ENCODE measurements around the gene EML3. TPM values are rescaled to one million over a fixed set of nuclear protein-coding genes. Genes with fewer than 3 reads are reported as not detected.
"Not testable (repeated sequence)": the region's sequence is repeated elsewhere in the genome, so short reads cannot be mapped to it uniquely, and the experiment has no call there.

Gene EML3
- total and polyA plus RNA-seq, 2 donors, result 17.8 to 99.3 TPM

DNA sequence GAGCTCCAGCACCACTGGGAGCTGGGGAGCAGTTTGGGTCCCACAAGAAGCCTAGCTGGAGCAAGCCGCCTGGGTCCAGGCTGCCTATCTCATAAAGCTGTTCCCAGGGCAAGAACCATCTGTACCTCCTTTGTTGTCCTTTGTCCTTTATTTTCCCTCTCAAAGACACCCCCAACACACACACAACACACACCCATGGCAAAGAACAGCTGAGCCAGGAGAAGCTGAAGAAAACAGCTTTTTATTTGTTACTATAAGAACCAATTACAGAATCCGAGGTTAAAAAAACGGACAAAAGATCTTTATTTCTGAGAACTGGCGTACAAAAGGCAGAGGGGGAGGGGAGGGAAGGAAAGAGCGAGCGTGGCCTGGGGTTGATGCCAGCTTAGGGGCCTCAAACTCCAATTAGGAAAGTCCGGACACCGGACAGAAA lies 19.6 kb downstream of the EML3 start:
- no peak for DNase-seq (ENCODE audit: low read depth in 6 of 9, low spot score in 9 of 9)
- H3K27me3 ChIP-seq (ENCODE audit: control insufficient read depth in 2 of 2, insufficient read depth in 1 of 2, low read length in 1 of 2), result no peaks in the 10 kb centered on the region
- peak overlapping the region; percentile 3 to 96 for H3K27ac ChIP-seq (ENCODE audit: low read depth in 1 of 2, low read length in 1 of 2)
- peaks cover 0 to 1% of the 10 kb centered on the region in 2 donors for H3K9me3 ChIP-seq (ENCODE audit: control insufficient read depth in 2 of 2, insufficient read depth in 1 of 2, low read length in 1 of 2)
- H3K4me1 ChIP-seq (ENCODE audit: control insufficient read depth in 2 of 2, insufficient read depth in 2 of 2, low read length in 2 of 2), result peaks cover 15 to 43% of the 10 kb centered on the region in 2 donors
- peaks cover 50 to 63% of the 10 kb centered on the region in 2 donors for H3K36me3 ChIP-seq (ENCODE audit: control insufficient read depth in 2 of 2, insufficient read depth in 2 of 2, low read length in 1 of 2)
- H3K4me3 ChIP-seq (ENCODE audit: low read length in 2 of 2), result no peak overlapping the region
- 87% methylated on average over 8 of the region's 8 CpGs for WGBS

- WGBS, result 18% methylated on average over 17 of the region's 17 CpGs
- Histone ChIP-seq H3K9me3 (ENCODE audit: control insufficient read depth in 2 of 2, insufficient read depth in 1 of 2, low read length in 1 of 2) (peaks cover 0 to 1% of the 10 kb centered on the region in 2 donors), H3K27ac (ENCODE audit: low read depth in 1 of 2, low read length in 1 of 2) (peak overlapping the region; percentile 96 to 99), H3K27me3 (ENCODE audit: control insufficient read depth in 2 of 2, insufficient read depth in 1 of 2, low read length in 1 of 2) (no peaks in the 10 kb centered on the region), H3K36me3 (ENCODE audit: control insufficient read depth in 2 of 2, insufficient read depth in 2 of 2, low read length in 1 of 2) (peaks cover 50 to 63% of the 10 kb centered on the region in 2 donors), H3K4me1 (ENCODE audit: control insufficient read depth in 2 of 2, insufficient read depth in 2 of 2, low read length in 2 of 2) (peaks cover 15 to 39% of the 10 kb centered on the region in 2 donors), H3K4me3 (ENCODE audit: low read length in 2 of 2) (peak overlapping the region; percentile 60 to 90)
- DNase-seq (ENCODE audit: low read depth in 6 of 9, low spot score in 9 of 9), result no peak
Observed at GRCh38 chr11:62592146-62592815, 20.3 kb downstream of the EML3 start.

DNA sequence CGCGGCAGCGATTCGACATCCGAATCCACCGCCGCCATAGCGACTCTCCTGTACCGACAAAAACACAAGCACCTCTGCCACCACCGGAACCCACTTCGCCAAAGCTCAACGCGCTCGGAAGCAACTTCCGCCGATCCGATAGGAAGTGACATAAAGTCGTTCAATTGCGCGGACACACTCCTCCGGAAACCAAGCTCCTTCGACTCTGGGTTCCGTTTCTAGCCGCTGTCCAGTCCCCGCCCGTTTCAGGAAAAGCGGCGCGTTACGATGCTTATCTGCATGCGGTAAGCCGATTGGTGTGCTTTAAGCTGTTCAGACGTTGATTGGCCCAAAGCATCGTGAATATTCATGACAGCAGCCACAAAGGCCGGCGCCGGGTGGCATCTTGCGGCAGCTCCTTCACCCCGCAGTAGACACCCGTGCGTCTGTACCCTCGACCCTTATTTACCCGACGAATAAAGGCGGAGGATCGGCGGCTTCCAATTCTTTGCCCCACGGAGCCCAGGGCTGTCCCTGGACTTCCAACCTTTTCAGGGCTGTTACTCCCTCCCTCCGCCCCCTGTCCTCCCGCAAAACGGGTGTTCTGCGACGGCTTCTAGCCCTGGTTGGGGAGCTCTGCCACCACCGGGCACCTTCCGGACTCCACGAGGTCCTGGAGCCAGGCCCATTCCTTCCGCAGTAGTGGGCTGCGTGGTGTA lies 21.0 kb downstream of the EML3 start, which contains the start of gene TUT1:
Gene TUT1, minus strand, starts transcription at position 76 of the 698 bp plus-strand sequence. Its CDS starts 38 bp downstream, at position 38.
- peaks cover 47 to 62% of the 10 kb centered on the region in 2 donors for H3K36me3 ChIP-seq (ENCODE audit: control insufficient read depth in 2 of 2, insufficient read depth in 2 of 2, low read length in 1 of 2)

DNA sequence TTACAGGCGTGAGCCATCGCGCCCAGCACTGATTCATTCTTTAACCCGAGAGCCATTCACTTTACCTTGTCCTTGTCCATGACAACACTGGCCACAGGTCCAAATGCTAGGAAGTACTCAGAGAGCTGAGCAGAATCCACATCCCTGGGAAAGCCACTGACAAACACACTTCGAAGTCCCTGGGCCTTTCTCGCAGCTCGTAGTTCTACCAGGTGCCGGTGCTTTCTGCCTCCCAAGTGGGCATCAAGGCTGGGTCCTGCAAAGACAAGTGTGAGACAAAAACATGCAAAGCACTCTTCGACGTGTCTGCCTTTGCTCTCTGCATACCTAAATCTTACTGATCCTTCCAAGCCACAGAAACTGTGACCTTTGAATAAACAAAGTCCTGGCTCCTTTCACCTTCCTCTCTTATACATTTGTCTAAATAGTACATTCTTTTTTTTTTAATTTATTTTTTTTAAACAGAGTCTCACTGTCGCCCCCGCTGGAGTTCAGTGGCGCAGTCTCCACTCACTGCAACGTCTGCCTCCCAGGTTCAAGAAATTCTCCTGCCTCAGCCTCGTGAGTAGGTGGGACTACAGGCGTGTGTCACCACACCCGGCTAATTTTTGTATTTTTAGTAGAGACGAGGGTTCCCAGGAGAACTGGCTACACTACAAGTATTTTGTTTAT lies 23.5 kb downstream of the EML3 start:
- WGBS, result 81% methylated on average over 18 of the region's 18 CpGs
- H3K4me1 ChIP-seq (ENCODE audit: control insufficient read depth in 2 of 2, insufficient read depth in 2 of 2, low read length in 2 of 2), result peaks cover 15 to 39% of the 10 kb centered on the region in 2 donors
- peaks cover 37 to 56% of the 10 kb centered on the region in 2 donors for H3K36me3 ChIP-seq (ENCODE audit: control insufficient read depth in 2 of 2, insufficient read depth in 2 of 2, low read length in 1 of 2)
- DNase-seq (ENCODE audit: low read depth in 6 of 9, low spot score in 9 of 9), result no peak
- no peaks in the 10 kb centered on the region for H3K27me3 ChIP-seq (ENCODE audit: control insufficient read depth in 2 of 2, insufficient read depth in 1 of 2, low read length in 1 of 2)
- H3K4me3 ChIP-seq (ENCODE audit: low read length in 2 of 2), result no peak overlapping the region
- H3K9me3 ChIP-seq (ENCODE audit: control insufficient read depth in 2 of 2, insufficient read depth in 1 of 2, low read length in 1 of 2), result peaks cover 0 to 1% of the 10 kb centered on the region in 2 donors
- no peak overlapping the region for H3K27ac ChIP-seq (ENCODE audit: low read depth in 1 of 2, low read length in 1 of 2)

More for the DNA sequence above, 21.0 kb downstream of the EML3 start, which contains the start of gene TUT1:
- Histone ChIP-seq H3K27ac (ENCODE audit: low read depth in 1 of 2, low read length in 1 of 2) (peak within 1 kb of the TSS; percentile 96 to 99), H3K4me3 (ENCODE audit: low read length in 2 of 2) (peak within 1 kb of the TSS; percentile 90 to 93), H3K27me3 (ENCODE audit: control insufficient read depth in 2 of 2, insufficient read depth in 1 of 2, low read length in 1 of 2) (no peaks in the 10 kb centered on the region), H3K9me3 (ENCODE audit: control insufficient read depth in 2 of 2, insufficient read depth in 1 of 2, low read length in 1 of 2) (peaks cover 0 to 1% of the 10 kb centered on the region in 2 donors), H3K4me1 (ENCODE audit: control insufficient read depth in 2 of 2, insufficient read depth in 2 of 2, low read length in 2 of 2) (peaks cover 15 to 39% of the 10 kb centered on the region in 2 donors)
- WGBS, result under 1% methylated on average over 58 of the region's 58 CpGs
- DNase-seq (ENCODE audit: low read depth in 6 of 9, low spot score in 9 of 9), result peak; percentile 95 to 100 (median 99)

DNA sequence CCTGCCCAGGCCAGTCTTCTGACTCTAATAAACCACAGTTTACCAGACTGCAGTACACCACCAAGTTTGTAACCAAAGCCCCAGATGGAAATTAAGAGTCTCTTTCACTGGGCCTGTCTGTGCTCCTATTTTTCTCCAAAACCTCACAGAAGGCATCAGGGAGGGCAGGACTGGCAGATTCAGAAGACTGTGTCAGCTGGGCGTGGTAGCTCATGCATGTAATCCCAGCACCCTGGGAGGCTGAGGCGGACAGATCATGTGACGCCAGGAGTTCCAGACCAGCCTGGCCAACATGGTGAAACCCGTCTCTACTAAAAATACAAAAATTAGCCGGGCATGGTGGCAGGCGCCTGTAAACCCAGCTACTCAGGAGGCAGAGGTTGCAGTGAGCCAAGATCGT lies 27.2 kb downstream of the EML3 start:
- not testable (repeated sequence) for H3K9me3 ChIP-seq (ENCODE audit: control insufficient read depth in 2 of 2, insufficient read depth in 1 of 2, low read length in 1 of 2); H3K27me3 ChIP-seq (ENCODE audit: control insufficient read depth in 2 of 2, insufficient read depth in 1 of 2, low read length in 1 of 2); H3K4me3 ChIP-seq (ENCODE audit: low read length in 2 of 2); DNase-seq (ENCODE audit: low read depth in 6 of 9, low spot score in 9 of 9); H3K27ac ChIP-seq (ENCODE audit: low read depth in 1 of 2, low read length in 1 of 2)
- 99% methylated on average over 7 of the region's 7 CpGs for WGBS
- Histone ChIP-seq H3K4me1 (ENCODE audit: control insufficient read depth in 2 of 2, insufficient read depth in 2 of 2, low read length in 2 of 2) (peaks cover 2 to 13% of the 10 kb centered on the region in 2 donors), H3K36me3 (ENCODE audit: control insufficient read depth in 2 of 2, insufficient read depth in 2 of 2, low read length in 1 of 2) (peaks cover 49 to 63% of the 10 kb centered on the region in 2 donors)

DNA sequence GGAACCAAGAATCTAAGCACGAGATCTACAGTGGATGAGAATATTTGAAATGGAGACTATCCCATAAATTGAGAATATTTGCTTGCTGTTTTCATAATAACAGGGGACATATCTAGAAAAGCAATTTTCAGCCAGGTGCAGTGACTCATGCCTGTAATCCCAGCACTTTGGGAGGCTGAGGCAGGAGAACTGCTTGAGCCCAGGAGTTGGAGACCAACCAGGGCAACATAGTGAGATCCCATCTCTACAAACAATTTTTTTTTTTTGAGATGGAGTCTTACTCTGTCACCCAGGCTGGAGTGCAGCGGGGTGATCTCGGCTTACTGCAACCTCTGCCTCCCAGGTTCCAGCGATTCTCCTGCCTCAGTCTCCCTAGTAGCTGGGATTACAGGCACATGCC lies 30.8 kb downstream of the EML3 start:
- H3K4me3 ChIP-seq (ENCODE audit: low read length in 2 of 2); H3K4me1 ChIP-seq (ENCODE audit: control insufficient read depth in 2 of 2, insufficient read depth in 2 of 2, low read length in 2 of 2); DNase-seq (ENCODE audit: low read depth in 6 of 9, low spot score in 9 of 9); H3K27me3 ChIP-seq (ENCODE audit: control insufficient read depth in 2 of 2, insufficient read depth in 1 of 2, low read length in 1 of 2); H3K27ac ChIP-seq (ENCODE audit: low read depth in 1 of 2, low read length in 1 of 2); H3K9me3 ChIP-seq (ENCODE audit: control insufficient read depth in 2 of 2, insufficient read depth in 1 of 2, low read length in 1 of 2): not testable (repeated sequence)
- 99% methylated on average over 4 of the region's 4 CpGs for WGBS
- H3K36me3 ChIP-seq (ENCODE audit: control insufficient read depth in 2 of 2, insufficient read depth in 2 of 2, low read length in 1 of 2), result peaks cover 48 to 70% of the 10 kb centered on the region in 2 donors

GRCh38 chr11:62580959-62581715 lies 31.4 kb downstream of the EML3 start:
- Histone ChIP-seq H3K36me3 (ENCODE audit: control insufficient read depth in 2 of 2, insufficient read depth in 2 of 2, low read length in 1 of 2) (peaks cover 50 to 71% of the 10 kb centered on the region in 2 donors), H3K9me3 (ENCODE audit: control insufficient read depth in 2 of 2, insufficient read depth in 1 of 2, low read length in 1 of 2) (no peaks in the 10 kb centered on the region), H3K4me3 (ENCODE audit: low read length in 2 of 2) (no peak overlapping the region), H3K4me1 (ENCODE audit: control insufficient read depth in 2 of 2, insufficient read depth in 2 of 2, low read length in 2 of 2) (no peaks in the 10 kb centered on the region), H3K27ac (ENCODE audit: low read depth in 1 of 2, low read length in 1 of 2) (no peak overlapping the region), H3K27me3 (ENCODE audit: control insufficient read depth in 2 of 2, insufficient read depth in 1 of 2, low read length in 1 of 2) (no peaks in the 10 kb centered on the region)
- DNase-seq (ENCODE audit: low read depth in 6 of 9, low spot score in 9 of 9), result no peak
- WGBS, result 97% methylated on average over 18 of the region's 18 CpGs

DNA sequence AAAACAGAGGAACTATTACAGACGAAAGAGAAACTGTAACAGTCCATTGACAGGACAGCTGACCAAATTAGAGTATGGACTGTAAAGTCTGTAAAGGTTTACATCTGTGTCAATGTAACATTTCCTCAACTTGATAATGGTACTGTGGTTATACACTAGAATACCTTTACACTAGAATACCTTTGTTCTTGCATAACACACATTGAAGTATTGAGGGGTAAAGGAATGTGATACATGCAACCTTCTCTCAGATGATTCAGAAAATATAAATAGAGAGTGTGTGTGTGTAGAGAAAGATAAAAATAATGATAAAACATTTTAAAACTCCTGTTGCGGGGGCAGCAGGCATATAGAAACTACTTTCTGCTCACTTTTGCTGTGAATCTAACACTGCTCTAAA lies 33.3 kb downstream of the EML3 start:
- DNase-seq (ENCODE audit: low read depth in 6 of 9, low spot score in 9 of 9), result no peak
- H3K4me3 ChIP-seq (ENCODE audit: low read length in 2 of 2), result no peak overlapping the region
- H3K4me1 ChIP-seq (ENCODE audit: control insufficient read depth in 2 of 2, insufficient read depth in 2 of 2, low read length in 2 of 2), result peaks cover 6 to 14% of the 10 kb centered on the region in 2 donors
- peaks cover 48 to 69% of the 10 kb centered on the region in 2 donors for H3K36me3 ChIP-seq (ENCODE audit: control insufficient read depth in 2 of 2, insufficient read depth in 2 of 2, low read length in 1 of 2)
- H3K9me3 ChIP-seq (ENCODE audit: control insufficient read depth in 2 of 2, insufficient read depth in 1 of 2, low read length in 1 of 2), result peaks cover 0 to 5% of the 10 kb centered on the region in 2 donors
- no peak overlapping the region for H3K27ac ChIP-seq (ENCODE audit: low read depth in 1 of 2, low read length in 1 of 2)
- 98% methylated on average over 2 of the region's 2 CpGs for WGBS
- no peaks in the 10 kb centered on the region for H3K27me3 ChIP-seq (ENCODE audit: control insufficient read depth in 2 of 2, insufficient read depth in 1 of 2, low read length in 1 of 2)

All from thymus (tissue), 11 donors.